Measurements from ENCODE around the gene CRB2.

CRB2 gene

DNA sequence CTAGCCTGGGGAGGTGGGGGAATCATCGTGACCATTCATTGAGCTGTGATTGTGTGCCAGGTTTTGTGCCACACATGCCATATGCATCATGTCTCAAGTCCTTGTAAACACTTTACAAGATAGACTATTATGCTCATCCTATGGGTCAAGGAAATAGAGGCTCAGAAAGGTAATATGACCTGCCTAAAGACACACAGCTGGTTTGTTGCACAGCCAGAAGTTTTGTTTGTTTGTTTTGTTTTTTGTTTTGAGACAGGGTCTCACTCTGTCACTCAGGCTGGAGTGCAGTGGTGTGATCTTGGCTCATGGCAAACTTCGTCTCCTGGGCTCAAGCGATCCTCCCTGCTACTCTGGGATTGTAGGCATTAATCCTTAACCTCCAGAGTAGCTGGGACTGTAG lies 21.4 kb upstream of the CRB2 start:
- TF ChIP-seq CTCF (IDR thresholded peaks at IDR 0.05) = no peak

DNA sequence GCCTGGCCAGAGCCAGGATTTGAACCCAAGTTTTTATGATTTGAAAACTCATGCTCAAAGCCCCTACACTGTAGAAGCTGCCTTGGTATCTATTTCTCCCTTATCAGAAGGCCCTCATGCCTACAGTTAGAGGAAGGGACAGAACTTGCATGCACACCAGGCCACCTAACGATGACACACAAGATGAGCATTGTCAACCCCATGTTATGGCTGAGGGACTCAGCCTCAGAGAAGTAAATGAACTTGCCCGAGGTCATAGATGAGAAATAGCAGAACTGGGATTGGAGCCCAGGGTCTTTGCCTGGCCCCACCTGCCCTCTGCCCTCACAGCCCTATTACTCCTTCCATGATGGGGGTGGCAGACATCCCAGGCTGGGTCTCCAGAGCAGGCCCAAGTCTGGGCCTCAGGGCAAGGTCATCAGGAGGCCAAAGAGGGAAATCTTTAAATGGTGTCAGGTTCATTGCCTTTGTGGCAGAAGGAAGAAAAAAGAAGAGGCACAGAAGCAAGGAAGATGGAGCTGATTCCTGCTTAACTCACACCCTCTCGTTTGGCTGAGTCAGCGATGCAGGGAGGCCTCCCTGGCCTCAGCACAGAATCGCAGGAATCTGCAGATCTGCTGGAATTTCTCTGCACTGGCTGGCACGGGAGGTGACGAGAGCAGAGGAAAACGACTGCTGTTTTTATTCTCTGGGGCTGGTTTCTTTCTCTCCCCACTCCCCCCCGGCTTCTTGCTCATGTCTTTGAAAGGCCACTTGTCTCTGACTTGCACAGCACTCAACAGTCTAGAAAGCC lies 20.6 kb upstream of the CRB2 start:
- no peak for TF ChIP-seq CTCF (IDR thresholded peaks at IDR 0.05)

- TF ChIP-seq CTCF (IDR thresholded peaks at IDR 0.05) = no peak
Measured at GRCh38 chr9:123335986-123336329, 20.0 kb upstream of the CRB2 start.

DNA sequence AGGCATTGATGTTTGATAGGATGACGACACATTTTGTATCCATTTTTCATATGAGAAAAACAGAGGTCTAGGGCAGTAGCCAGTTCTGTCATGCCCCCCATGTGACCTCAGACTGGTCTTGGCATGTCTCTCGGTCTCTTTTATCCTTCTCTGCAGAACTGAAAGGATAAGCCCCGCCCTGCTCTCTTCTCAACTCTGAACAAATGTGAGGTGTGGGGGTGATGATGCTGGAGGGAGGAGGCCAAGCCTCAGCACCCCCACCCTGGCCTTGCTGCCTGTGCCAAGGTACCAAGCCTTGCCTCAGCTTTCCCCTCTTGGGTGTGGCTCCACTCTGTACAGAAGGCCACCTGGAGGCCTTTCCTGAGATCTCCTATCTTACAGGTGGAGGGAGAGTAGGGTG lies 19.5 kb upstream of the CRB2 start:
- no peak for TF ChIP-seq CTCF (IDR thresholded peaks at IDR 0.05)

- no peak for TF ChIP-seq CTCF (IDR thresholded peaks at IDR 0.05)
Measured at GRCh38 chr9:123336959-123337358, 19.0 kb upstream of the CRB2 start.

DNA sequence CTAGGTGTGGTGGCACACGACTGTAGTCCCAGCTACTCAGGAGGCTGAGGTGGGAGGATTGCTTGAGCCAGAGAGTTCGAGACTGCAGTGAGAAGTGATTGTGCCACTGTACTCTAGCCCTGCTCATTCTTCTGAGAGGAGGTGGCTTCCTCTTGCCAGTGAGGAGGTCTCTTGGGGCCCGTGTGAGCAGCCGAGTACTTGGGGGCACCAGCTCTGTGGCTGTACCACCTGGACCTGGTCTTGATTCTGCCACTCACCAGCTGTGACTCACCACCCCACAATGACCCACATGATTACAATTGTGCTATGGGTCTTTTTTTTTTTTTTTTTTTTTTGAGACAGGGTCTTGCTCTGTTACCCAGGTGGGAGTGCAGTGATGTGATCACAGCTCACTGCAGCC lies 18.0 kb upstream of the CRB2 start:
- no peak for TF ChIP-seq CTCF (IDR thresholded peaks at IDR 0.05)

GRCh38 chr9:123338710-123339665 lies 17.0 kb upstream of the CRB2 start:
- no peak for TF ChIP-seq CTCF (IDR thresholded peaks at IDR 0.05)

Measured in LNCAP (cell line).